HL-60/S4 treated with retinoic acid at 250 ng/mL for 4 days and 3 days (cell line): ENCODE measurements around the gene XPO6.
"Not testable (repeated sequence)": the region's sequence is repeated elsewhere in the genome, so short reads cannot be mapped to it uniquely, and the experiment has no call there.

Source experiments
- in situ Hi-C: fragments of 300-500 bp; cut with MboI; formaldehyde crosslinking; loops from 2 replicates; pipeline ENCODE4 v1.7.0; 2022; ENCODE audit warnings: low sequenced_read_pairs

The XPO6 gene

DNA sequence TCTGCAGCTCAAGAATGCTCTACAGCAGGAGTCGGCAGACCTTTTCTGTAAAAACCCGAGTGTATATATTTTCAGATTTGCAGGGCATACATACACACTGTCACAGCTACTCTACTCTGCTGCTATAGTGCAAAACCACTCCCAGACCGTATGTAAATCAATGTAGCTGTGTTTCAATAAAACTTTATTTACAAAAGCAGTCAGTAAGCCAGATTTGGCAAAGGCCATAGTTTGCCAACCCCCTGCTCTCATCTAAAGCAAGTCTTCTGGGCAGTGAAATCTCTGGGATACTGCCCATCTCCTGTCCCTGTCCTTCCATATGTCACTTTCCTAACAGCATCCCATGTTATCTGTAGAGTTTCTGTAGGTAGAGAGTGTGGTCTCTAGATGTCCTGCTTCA is 91.0 kb downstream of the XPO6 start:
- in situ Hi-C loops = no loop called here

GRCh38 chr16:28118637-28119036 is 93.1 kb downstream of the XPO6 start:
- in situ Hi-C loops = no loop called here

DNA sequence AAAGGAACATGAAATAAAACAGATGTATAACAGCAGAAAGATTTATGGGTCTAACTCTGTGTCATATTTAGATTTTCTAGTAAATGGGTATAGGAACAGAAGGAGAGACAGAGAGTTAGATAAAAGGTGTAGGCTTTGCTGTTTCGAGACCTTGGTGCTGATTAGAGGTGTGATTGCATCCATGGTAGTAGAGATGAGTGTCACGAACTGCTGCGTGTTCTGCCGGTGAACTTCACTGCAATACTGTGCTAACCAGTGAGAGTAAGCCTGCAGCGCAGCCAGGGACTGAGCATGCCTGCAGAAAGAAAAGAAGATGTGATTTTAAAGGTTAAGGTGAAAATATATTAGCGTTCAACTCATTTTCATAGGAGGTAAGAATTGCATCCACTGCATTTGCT is 94.6 kb downstream of the XPO6 start:
- in situ Hi-C loops = no loop called here

GRCh38 chr16:28115866-28116265 is 95.9 kb downstream of the XPO6 start:
- in situ Hi-C loops = not testable (repeated sequence)

DNA sequence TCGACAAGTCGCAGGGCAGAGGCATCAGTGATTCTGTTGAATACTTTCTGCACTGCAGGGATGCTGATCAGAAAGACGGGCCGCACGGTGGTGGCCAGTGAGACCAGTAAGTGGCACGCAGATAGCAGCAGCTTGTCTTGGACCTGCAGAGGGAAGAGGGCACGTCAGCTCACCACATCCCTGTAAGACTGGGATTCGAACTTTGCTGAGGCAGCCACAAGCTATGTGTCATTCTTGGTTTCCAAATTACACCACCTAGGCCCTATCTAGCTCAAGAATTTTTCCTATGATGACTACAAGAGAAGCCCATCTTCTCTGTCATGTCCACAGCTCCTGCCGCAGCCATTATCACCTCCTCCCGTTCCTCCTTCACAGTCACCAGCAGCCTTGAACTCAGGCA is 98.9 kb downstream of the XPO6 start:
- in situ Hi-C loops = no loop called here

DNA sequence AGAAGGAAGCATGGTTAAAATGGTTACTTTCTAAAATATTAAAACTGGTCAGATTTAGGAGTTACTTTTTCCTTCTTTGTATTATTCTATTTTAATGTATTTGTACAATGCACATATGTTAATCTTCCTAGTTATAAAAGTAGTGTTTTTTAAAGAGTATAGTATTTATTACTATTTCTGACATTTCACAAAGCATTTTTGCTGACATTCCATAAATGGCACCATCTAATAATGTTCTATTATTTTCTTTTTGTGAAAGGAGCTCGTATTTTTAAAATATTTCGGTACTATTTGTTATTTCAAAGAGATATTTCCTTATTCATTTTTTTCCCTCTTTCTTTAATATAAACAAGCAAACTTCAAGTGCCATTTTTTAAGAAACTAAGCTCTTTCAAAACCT is 100.8 kb downstream of the XPO6 start:
- in situ Hi-C loops = no loop called here

GRCh38 chr16:28110479-28110878 is 101.3 kb downstream of the XPO6 start:
- in situ Hi-C loops = no loop called here

- in situ Hi-C loops = no loop called here
Measured at GRCh38 chr16:28110074-28110473, 101.7 kb downstream of the XPO6 start.

DNA sequence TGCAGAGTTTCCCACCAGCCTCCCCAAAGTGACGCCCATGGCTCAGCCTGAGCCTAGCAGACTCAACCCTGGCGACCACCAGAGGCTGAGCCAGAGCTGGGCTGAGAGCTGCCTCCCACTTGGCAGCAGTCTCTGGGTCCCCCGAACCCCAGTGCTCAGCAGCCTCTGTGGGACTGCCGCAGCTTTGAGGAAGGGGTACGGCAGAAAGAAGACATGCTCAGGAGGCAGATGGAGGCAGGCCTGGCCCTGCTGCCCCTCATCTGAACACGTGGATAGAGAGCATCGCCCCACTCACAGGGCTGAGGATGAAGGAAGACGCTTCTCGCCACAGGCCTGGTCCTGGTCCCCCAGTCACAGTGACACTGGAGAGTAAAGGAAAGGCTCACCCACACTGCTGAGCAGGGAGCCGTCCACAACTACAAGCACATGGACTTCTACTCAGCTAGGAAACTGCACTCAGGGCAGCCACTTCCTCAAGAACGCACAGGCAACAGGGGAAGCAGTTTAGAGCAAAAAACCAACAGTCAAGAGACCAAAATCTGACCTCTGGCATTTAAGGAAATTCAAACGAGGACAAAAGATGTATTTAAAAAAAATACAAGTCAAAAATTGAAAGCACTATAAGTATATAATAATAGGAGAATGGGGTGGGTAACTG is 103.0 kb downstream of the XPO6 start:
- in situ Hi-C loops = no loop called here

GRCh38 chr16:28107232-28107631 is 104.5 kb downstream of the XPO6 start:
- in situ Hi-C loops = no loop called here

DNA sequence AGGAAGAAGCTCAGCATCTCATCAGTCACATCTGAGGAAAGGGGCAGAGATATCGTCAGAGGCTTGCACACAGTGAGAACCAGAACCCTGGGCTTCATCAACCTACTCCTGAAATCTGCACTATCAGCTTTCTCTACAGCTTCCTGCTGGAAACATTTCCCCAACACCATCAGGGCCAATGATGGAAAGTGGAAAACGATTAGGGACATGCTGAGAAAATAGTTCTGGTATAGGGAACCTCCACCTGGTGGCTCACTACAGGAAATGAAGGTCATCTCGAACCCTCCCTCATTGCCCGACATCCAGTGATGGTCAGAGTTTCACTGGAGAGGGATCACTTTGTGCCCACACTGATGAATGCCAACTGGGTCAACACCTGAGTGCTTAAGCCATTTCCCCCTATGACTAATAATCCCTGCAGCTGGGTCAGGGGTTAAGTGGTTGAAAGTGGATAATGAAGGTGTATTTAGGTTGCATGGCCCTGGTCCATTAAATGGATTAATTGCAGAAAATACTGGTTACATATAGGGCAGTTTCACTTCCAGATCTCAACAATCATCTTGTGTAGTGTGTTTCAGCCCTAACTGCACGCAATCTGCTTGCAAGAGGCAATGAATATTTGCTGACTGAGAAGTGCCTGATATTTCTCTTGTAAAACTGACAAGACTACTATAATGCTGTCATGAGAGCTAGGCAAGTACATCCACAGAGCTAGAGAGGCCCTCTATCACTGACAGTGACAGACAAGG is 105.1 kb downstream of the XPO6 start:
- in situ Hi-C loops = no loop called here

GRCh38 chr16:28105954-28106353 is 105.8 kb downstream of the XPO6 start:
- in situ Hi-C loops = no loop called here

DNA sequence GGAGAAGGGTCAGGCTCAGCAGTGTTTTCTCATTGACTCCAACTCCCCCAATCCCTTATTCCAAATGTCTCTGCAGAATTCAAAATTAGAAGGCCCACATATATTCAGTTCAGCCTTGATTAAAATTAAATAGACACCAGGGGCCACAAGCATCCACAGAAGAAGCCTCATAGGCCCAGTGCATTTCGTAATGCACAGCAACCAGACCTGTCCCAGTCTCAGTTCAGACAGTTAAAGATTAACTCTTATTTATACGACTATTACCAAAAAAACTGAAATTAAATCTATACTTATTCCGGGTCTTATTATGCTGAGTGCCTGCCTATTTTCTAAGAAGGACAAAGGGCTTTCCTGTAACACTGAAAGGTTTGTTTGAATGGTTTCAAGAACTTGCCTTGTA is 106.5 kb downstream of the XPO6 start:
- in situ Hi-C loops = no loop called here

GRCh38 chr16:28104404-28104803 is 107.4 kb downstream of the XPO6 start:
- in situ Hi-C loops = no loop called here

DNA sequence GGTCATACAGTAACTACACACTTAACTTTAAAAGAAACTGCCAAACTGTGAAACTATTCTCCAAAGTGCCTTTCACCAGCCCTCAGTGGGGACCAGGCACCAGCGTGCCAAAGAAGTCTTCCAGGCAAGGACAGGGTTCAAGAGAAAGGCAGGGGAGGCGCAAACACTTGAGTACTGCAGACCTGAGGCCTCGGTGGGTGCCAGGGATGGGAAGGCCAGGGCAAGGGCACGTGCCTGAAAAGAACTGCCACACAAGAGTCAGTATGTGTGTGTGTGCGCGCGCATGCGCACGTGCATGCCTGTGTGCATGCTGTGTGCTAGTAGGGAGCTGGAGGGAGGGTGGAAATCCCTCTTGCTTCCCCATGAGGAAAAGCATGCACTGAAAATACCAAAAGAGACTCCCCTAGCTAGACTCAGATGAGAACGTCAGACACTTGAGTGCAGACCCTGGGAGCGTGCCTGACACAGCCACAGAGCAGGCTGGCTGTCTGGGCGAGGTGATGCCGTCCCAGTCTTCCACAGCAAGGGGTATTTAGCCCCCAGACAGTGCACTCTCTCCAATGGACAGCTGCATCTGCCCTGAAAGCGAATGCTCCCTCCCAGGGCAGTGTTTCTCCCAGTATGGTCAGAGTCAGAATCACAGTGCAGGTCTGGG is 108.1 kb downstream of the XPO6 start:
- in situ Hi-C loops = no loop called here

GRCh38 chr16:28101533-28101890 is 110.3 kb downstream of the XPO6 start:
- in situ Hi-C loops = no loop called here

- in situ Hi-C loops = no loop called here
Measured at GRCh38 chr16:28100810-28101532, 110.8 kb downstream of the XPO6 start.

DNA sequence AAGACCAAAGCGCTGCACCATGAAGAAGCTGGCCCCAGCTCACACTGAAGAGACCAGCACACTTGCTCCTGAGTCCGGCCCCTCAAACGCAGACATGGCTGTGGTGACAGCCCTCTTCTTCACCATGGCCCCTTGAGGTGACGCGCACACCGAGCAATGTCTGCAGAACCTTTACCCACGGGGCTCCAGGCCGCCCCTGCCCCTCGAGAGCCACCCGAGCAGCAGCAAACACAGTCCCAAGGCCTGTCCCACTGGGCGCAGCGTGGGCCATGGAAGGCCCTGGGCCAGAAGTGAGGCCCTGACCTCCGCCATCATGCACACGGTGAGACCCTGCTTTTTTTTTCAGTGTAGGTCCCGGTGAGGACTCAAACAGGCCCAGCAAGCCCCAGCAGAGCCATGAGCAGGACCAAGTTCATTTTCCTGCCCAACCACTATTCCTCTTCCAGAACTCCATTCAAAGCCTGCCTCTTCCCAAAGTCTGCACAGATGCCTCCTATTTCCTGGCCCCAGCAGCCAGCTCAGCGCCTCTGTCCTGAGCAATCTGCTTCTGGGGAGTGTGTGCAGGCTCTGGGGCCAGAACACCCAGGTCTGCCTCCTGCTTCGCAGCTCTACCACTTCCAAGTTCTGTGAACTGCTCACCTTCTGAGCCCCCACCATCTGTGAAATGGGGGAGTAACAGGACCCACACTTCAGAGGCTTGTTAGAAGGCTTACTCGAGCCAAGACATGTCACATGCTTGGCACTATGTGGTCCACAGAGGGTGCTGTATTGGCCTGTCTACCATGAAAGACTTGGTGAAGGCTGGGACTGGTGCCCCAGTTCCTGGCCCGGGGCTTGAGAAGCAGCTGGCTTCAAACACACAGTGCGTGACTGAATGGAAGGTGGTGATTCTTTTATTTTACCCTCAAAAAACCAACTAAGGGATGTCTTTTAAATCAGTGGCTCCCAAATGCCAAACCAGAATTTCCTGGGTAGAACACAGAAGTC is 112.5 kb downstream of the XPO6 start:
- in situ Hi-C loops = no loop called here

DNA sequence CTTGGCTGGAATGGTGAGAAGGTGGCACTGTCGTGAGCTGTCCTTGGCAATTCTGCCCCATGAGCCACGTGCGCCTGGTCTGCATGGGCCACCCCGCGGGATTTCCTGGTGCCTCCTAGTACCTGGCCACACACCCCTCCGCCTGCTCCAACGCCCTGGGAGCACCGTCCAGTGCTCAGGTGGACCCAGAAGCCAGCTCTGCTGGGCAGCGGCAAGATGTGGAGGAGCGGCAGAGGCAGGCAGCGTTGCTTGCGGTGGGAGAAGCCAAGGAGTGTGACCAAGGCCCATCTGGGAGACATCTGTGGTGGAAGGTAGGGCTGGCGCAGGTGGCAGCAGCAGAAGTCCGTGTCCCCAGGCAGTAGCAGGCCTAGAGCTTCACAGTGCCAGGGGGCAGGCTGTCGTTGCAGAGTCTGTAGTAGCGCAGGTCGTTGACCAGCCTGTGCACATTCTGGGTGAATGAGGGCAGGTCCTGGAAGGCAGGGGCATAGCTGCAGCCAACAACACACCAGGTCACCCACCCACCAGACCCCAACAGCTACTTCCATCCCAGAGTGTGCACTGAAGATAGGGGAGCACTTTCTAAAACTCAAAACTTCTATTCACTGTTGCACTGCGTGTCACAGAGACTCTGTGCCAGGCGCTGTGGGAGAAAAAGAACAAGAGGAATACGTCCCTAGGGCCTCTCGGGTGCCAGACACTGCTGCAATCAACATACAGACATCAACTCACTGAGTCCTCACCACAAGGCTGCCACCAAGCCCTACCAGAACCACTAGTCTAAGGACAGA is 113.4 kb downstream of the XPO6 start:
- in situ Hi-C loops = no loop called here
